ENCODE measurements around the gene KLHL36. TPM values are rescaled to one million over a fixed set of nuclear protein-coding genes. Genes with fewer than 3 reads are reported as not detected.

KLHL36 gene
- total RNA-seq, 1 donor from 2014 or later, result 51.6 TPM

DNA sequence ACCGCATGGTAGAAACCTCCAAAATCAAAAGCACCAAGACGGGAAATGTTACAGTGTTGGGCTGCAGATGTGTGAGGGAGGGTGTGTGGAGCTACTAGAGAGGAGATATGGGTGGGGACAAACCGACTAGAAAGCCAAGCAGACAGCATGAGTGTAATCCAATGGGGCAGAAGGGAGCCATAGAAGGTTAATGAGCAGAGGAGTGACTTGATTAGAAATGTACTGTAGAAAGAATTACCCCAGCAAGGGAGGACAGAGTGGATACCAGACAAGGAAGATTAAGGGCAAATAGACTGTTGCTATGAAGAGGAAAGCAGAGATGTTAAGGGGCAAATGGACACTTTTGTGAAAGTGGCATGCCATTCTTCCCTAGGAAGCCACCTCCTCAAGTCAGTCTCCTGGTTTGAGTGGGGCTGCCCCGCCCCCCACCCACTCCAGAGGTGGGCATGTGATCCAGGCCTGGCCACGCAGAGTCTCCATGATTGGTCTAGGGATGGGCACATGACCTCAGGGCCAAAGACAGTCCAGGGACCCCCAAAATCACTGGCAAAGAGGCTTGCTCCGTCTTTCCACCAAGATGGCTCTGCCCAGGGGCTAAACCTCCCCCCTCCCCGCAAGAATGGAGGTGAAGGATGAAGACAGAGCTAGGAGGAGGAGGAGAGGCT is 34.8 kb upstream of the KLHL36 start:
- Mint-ChIP-seq H3K27me3 (ENCODE audit: low read depth) (no peaks in the 10 kb centered on the region), H3K27ac (no peak overlapping the region), H3K36me3 (peaks cover 11% of the 10 kb centered on the region), H3K4me1 (peaks cover 43% of the 10 kb centered on the region), H3K4me3 (no peak overlapping the region), H3K9me3 (no peaks in the 10 kb centered on the region)
- TF ChIP-seq, protein P1, sequence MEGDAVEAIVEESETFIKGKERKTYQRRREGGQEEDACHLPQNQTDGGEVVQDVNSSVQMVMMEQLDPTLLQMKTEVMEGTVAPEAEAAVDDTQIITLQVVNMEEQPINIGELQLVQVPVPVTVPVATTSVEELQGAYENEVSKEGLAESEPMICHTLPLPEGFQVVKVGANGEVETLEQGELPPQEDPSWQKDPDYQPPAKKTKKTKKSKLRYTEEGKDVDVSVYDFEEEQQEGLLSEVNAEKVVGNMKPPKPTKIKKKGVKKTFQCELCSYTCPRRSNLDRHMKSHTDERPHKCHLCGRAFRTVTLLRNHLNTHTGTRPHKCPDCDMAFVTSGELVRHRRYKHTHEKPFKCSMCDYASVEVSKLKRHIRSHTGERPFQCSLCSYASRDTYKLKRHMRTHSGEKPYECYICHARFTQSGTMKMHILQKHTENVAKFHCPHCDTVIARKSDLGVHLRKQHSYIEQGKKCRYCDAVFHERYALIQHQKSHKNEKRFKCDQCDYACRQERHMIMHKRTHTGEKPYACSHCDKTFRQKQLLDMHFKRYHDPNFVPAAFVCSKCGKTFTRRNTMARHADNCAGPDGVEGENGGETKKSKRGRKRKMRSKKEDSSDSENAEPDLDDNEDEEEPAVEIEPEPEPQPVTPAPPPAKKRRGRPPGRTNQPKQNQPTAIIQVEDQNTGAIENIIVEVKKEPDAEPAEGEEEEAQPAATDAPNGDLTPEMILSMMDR (IDR thresholded peaks at IDR 0.05; ENCODE audit: unreplicated experiment), result no peak
- DNase-seq (ENCODE audit: low spot score in 2 of 2, unreplicated experiment in 2 of 2), result no peak

DNA sequence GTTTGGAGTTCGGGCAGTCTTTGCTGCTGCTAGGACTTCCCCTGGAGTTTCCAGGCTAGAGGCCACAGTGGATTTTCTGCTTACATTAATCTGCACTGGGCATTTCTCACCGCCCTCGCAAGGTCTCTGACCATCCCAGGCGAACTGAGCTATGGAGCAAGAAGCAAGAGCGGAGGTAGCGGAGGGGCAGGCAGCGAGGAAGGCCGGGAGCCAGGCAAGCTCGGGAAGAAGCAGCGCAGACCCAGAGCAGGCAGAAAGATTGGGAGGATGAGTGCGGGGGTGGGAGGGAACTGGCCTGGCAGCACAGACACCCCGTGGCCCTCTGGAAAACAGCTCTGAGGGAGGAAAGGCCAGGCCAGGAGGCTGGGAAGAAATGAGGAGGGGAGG is 34.2 kb upstream of the KLHL36 start:
- Mint-ChIP-seq H3K4me3 (no peak overlapping the region), H3K4me1 (peaks cover 47% of the 10 kb centered on the region)
- TF ChIP-seq, protein P1 (IDR thresholded peaks at IDR 0.05; ENCODE audit: unreplicated experiment), result no peak

DNA sequence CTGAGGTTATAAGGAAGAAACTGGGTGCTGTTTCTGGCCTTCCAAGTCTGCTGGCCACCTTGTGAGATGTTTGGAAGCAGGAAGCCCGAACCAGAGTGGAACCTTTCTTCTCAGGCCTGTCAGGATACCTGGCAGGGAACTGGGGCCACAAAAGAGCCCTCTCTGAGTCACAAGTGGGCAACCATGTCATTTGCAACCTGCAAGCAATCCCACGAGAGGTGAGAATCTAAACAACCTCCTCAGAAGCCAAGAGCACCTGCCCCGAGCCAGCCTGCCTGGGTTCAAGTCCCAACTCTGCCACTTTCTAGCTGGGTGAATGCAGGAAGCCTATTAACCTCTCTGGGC is 33.7 kb upstream of the KLHL36 start:
- no peak overlapping the region for H3K4me3 Mint-ChIP-seq

More for the DNA sequence above, 34.2 kb upstream of the KLHL36 start:
- no peaks in the 10 kb centered on the region for H3K9me3 Mint-ChIP-seq
- H3K27me3 Mint-ChIP-seq (ENCODE audit: low read depth), result no peaks in the 10 kb centered on the region
- no peak for DNase-seq (ENCODE audit: low spot score in 2 of 2, unreplicated experiment in 2 of 2)
- peak overlapping the region; percentile 28 for H3K27ac Mint-ChIP-seq
- H3K36me3 Mint-ChIP-seq, result peaks cover 11% of the 10 kb centered on the region

DNA sequence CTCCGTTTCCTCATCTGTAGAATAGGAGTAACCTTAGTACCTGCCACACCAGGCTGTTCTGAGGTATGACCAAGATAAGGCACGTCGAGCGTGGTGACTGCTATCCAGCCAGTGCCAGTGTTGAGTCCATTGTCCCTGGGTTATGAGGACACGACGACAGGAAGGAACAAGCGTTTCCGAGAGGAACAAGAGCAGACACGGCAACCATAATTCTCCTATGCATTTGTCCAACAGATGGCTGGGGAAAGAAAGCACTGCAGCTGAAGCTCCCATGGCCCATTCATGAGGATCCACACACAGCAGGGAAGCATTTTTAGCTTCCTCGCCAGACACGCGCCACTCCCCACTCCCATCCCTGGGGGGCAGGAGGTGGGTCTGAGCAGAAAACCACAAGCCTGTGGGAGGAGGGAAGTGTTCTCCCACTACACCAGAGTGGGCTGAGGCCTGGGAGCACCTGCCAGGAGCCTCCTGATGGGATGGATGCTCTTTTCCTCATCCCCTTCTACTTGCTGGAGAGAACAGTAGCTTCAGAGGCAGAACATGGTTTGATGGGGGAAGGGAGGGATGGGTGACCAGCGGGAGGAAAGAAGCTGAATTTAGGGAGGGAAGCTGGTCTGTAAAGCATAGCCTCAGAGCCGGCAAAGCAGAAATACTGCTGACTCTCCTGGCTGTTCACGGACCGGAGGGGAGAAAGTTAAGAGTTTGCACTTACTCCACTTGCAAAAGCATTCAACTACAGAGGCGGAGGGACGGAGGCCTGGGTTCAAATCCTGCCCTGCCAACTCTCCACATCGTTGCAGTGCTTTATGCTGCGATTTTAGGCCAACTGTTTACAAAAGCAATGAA is 33.1 kb upstream of the KLHL36 start:
- H3K9me3 Mint-ChIP-seq, result no peaks in the 10 kb centered on the region
- H3K4me1 Mint-ChIP-seq, result peaks cover 49% of the 10 kb centered on the region
- TF ChIP-seq, protein P1 (IDR thresholded peaks at IDR 0.05; ENCODE audit: unreplicated experiment), result no peak
- DNase-seq (ENCODE audit: low spot score in 2 of 2, unreplicated experiment in 2 of 2), result no peak
- peak overlapping the region; percentile 57 for H3K4me3 Mint-ChIP-seq
- no peaks in the 10 kb centered on the region for H3K27me3 Mint-ChIP-seq (ENCODE audit: low read depth)
- H3K27ac Mint-ChIP-seq, result no peak overlapping the region
- peaks cover 11% of the 10 kb centered on the region for H3K36me3 Mint-ChIP-seq

More for the DNA sequence above, 33.7 kb upstream of the KLHL36 start:
- H3K27me3 Mint-ChIP-seq (ENCODE audit: low read depth), result no peaks in the 10 kb centered on the region
- DNase-seq (ENCODE audit: low spot score in 2 of 2, unreplicated experiment in 2 of 2), result no peak
- H3K4me1 Mint-ChIP-seq, result peaks cover 49% of the 10 kb centered on the region
- H3K36me3 Mint-ChIP-seq, result peaks cover 11% of the 10 kb centered on the region
- H3K27ac Mint-ChIP-seq, result no peak overlapping the region
- TF ChIP-seq, protein P1 (IDR thresholded peaks at IDR 0.05; ENCODE audit: unreplicated experiment), result no peak
- no peaks in the 10 kb centered on the region for H3K9me3 Mint-ChIP-seq

DNA sequence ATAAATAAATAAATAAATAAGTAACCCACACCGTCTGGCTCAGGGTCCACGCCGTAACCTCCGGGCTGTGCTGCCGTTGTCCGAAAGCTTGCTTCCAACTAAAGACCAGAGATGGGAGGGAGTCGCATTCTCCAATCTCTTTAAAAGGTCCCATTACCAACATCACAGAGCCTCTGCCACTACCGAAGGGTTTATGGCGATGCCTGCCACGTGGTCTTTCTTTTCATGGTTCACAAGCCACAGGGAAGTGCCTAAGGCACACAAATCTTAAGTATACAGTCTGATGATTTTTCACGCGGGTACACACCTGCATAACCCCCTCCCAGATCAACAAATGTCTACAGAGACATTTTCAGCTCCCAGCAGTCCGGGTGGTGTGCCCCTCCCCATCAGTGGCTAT is 31.8 kb upstream of the KLHL36 start:
- Mint-ChIP-seq H3K4me3 (peak overlapping the region; percentile 93), H3K9me3 (no peaks in the 10 kb centered on the region), H3K27ac (peak overlapping the region; percentile 9), H3K4me1 (peaks cover 41% of the 10 kb centered on the region), H3K36me3 (peaks cover 5% of the 10 kb centered on the region), H3K27me3 (ENCODE audit: low read depth) (no peaks in the 10 kb centered on the region)
- DNase-seq (ENCODE audit: low spot score in 2 of 2, unreplicated experiment in 2 of 2), result no peak
- TF ChIP-seq, protein P1 (IDR thresholded peaks at IDR 0.05; ENCODE audit: unreplicated experiment), result no peak
